Activated CD8-positive, alpha-beta memory T cell treated with anti-CD3 and anti-CD28 coated beads, Interleukin-2, amount 10 ng/mL, durations not matched to agents 7 days and 5 days (primary cell): Measurements from ENCODE around the gene MT1HL1. TPM values are rescaled to one million over a fixed set of nuclear protein-coding genes. Genes with fewer than 3 reads are reported as not detected.
"Not testable (repeated sequence)": the region's sequence is repeated elsewhere in the genome, so short reads cannot be mapped to it uniquely, and the experiment has no call there.

Experiments used
- ATAC-seq: fragments of 150-1000 bp; cut with Tn5 transposase; one replicate; pipeline ENCODE4 v1.10.0; 2021; ENCODE audit warnings: moderate library complexity
- CTCF ChIA-PET: fragments of 350-600 bp; sonication (Branson Sonifier 250); formaldehyde crosslinking; loops from one replicate; lab custom pipeline; 2021; ENCODE audit warnings: antibody characterized with exemption; lab: Charles Lee
- DNase-seq: peaks from one replicate; pipeline ENCODE4 v3.0.0-alpha.2; 2020
- H3K27ac Mint-ChIP-seq: one replicate; pipeline ENCODE4 v1.8.0; 2021; ENCODE audit warnings: mild to moderate bottlenecking, mixed read lengths
- H3K27me3 Mint-ChIP-seq: one replicate; pipeline ENCODE4 v1.8.0; 2021; ENCODE audit warnings: mixed read lengths
- H3K36me3 Mint-ChIP-seq: one replicate; pipeline ENCODE4 v1.8.0; 2021; ENCODE audit warnings: mild to moderate bottlenecking, mixed read lengths
- H3K4me1 Mint-ChIP-seq: one replicate; pipeline ENCODE4 v1.8.0; 2021; ENCODE audit warnings: mixed read lengths
- H3K4me3 Mint-ChIP-seq: one replicate; pipeline ENCODE4 v1.8.0; 2021; ENCODE audit warnings: mild to moderate bottlenecking, moderate library complexity, mixed read lengths
- H3K9me3 Mint-ChIP-seq: one replicate; pipeline ENCODE4 v1.8.0; 2022; ENCODE audit warnings: low read depth, mixed read lengths
- total RNA-seq, 2 experiments: library from RNA; stranded (reverse); gene quantifications; one replicate each; pipeline ENCODE4 v1.2.3, GENCODE V29; 2021

MT1HL1 gene
- total RNA-seq, 2 experiments from 2014 or later: not detected

DNA sequence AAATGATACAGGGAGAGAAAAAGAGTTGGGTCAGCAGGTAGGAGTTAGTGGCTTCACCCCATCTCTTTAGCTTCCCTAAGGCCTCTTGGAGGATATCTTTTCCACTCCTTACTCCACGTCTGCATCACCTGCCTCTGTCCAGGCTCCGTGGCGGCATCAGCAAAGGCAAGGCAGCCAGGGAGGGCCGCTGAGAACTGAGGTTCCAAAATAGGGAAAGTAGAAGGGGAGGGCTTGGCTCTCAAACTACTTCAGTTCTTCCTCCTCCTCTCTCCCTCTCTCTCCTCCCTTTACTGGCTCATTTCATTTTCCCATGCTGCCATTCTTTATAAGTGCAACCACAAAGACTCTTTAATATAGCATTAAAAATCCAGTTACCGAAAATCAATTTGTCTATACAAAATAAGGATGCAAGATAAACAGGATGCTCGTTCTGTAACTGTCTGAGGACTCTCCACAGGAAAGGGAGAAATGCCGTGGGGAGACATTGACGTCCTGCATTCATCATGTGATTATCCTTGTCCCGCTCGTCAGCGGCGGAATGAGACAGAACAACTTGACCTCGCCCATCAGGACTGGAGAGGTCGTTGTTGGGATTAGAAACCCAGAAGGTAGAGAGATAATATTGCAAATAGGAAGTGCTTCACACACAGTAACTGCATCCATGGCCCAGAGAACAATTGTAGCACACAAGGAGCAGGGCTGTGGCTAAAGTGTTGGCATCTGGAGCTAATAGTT lies 3.1 kb upstream of the MT1HL1 start:
- no peaks in the 10 kb centered on the region for H3K9me3 Mint-ChIP-seq
- CTCF ChIA-PET: no interaction called here
- ATAC-seq: no peak

DNA sequence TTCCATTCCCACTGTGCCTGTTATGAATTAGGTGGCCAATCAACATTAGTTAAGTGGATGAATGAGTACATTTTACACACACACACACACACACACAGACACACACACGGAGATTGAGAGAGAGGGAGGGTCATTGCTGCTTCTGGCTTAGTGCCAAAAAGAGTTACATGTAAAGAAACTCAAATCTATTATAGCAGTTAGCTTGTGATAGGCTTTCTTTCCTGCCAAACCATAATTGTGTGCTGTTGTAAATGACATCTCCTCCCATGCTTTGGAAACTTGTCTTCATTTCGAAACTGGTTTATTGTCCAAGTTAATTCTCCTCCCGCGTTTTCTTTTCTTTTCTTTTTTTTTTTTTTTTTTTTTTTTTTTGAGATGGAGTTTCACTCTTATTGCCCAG lies 1.4 kb upstream of the MT1HL1 start:
- Mint-ChIP-seq H3K9me3 (no peaks in the 10 kb centered on the region), H3K27ac (no peak overlapping the region), H3K4me1 (no peaks in the 10 kb centered on the region), H3K27me3 (peaks cover 3% of the 10 kb centered on the region), H3K36me3 (no peaks in the 10 kb centered on the region), H3K4me3 (no peak overlapping the region)
- CTCF ChIA-PET: interaction anchor here (0.7 kb wide), 1 partner anchor 350 kb away, joined by 3 read pairs; no protein-coding TSS in a partner anchor
- DNase-seq (no peak), ATAC-seq (no peak)

More for the DNA sequence above, 3.1 kb upstream of the MT1HL1 start:
- no peak overlapping the region for H3K27ac Mint-ChIP-seq
- no peak overlapping the region for H3K4me3 Mint-ChIP-seq
- H3K4me1 Mint-ChIP-seq: no peaks in the 10 kb centered on the region
- H3K27me3 Mint-ChIP-seq: peaks cover 3% of the 10 kb centered on the region
- H3K36me3 Mint-ChIP-seq: no peaks in the 10 kb centered on the region
- DNase-seq: no peak

DNA sequence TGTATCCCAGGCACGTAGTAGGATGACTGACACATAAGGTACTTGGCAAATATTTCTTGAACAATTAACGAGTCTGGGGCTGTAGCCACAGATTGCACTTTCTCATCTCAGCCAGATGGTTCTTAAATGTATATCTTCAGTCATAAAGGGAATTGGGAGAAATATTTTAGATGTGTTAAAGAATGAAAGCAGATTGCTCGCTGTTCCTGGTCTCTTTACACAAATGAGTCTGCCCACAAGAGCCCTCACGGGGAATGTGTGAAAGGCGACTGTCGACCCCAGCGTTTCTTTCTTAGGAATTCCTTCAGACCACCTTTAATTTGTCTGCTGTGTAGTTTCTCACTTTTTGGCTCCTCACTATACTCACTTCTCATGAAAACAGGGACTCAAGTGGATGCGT lies 725 bp downstream of the MT1HL1 start:
- DNase-seq (no peak), ATAC-seq (no peak)
- H3K9me3 Mint-ChIP-seq: no peaks in the 10 kb centered on the region
- peaks cover 3% of the 10 kb centered on the region for H3K27me3 Mint-ChIP-seq
- no peak overlapping the region for H3K4me3 Mint-ChIP-seq
- CTCF ChIA-PET: no interaction called here
- H3K36me3 Mint-ChIP-seq: no peaks in the 10 kb centered on the region
- H3K27ac Mint-ChIP-seq: no peak overlapping the region
- H3K4me1 Mint-ChIP-seq: no peaks in the 10 kb centered on the region

DNA sequence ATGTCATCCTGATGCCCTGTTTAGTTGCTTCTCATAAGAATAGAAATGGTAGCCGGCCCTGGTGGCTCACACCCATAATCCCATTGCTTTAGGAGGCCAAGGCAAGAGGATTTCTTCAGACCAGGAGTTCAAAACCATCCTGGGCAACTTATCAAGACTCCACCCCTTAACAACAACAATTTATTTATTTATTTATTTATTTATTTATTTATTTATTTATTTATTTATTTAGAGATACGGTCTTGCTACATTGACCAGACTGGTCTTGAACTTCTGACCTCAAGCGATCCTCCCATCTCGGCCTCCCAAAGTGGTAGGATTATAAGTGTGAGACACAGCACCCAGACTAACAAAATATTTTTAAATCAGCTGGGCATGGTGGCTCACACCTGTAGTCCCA lies 4.0 kb downstream of the MT1HL1 start:
- no peaks in the 10 kb centered on the region for H3K9me3 Mint-ChIP-seq
- CTCF ChIA-PET: no interaction called here
- no peak overlapping the region for H3K4me3 Mint-ChIP-seq
- H3K27ac Mint-ChIP-seq: no peak overlapping the region
- DNase-seq: no peak
- H3K36me3 Mint-ChIP-seq: no peaks in the 10 kb centered on the region
- H3K4me1 Mint-ChIP-seq: no peaks in the 10 kb centered on the region
- no peak for ATAC-seq
- H3K27me3 Mint-ChIP-seq: no peaks in the 10 kb centered on the region

DNA sequence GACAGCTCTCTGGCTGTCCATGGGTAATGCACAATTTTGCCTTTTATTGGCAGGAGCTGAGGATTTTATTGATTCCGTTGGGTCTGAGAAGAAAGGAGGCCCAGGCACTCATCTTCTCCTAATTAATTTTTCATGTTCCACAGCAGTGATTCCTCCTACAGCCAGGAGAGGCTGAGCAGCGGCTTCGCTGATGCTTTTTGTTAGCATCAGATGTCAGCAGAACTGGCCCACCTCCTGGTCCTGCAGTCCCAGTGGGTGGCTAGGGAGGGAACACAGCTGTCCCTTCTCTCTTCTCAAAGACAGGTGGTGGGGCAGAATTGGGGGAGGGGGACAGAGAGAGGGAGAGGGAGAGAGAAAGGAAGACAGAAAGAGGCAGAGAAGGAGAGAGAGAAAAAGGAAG lies 5.7 kb downstream of the MT1HL1 start:
- H3K27ac Mint-ChIP-seq: no peak overlapping the region
- H3K9me3 Mint-ChIP-seq: no peaks in the 10 kb centered on the region
- ATAC-seq (no peak), DNase-seq (no peak)
- H3K36me3 Mint-ChIP-seq: no peaks in the 10 kb centered on the region
- H3K27me3 Mint-ChIP-seq: no peaks in the 10 kb centered on the region
- CTCF ChIA-PET: no interaction called here
- no peaks in the 10 kb centered on the region for H3K4me1 Mint-ChIP-seq
- H3K4me3 Mint-ChIP-seq: no peak overlapping the region

DNA sequence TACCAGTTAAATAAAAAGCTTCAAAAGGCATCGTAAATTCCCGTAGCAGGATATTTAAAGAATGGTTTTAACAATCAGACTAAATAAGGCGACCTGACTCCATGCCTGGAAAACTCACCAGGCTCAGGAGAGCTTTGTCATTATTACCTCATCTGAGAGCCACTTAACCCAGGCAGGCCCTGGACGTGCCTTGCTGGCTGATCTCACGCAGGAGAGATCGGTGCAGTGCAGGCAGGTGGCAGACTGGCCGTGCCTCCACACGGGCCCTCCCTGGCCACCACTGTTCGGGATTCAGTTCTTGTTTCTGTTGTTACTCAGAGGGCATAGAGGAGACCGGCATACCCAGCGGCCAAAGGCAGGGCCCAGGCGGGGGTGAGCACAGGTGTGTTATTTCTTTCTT lies 6.4 kb downstream of the MT1HL1 start:
- CTCF ChIA-PET: no interaction called here
- Mint-ChIP-seq H3K4me1 (no peaks in the 10 kb centered on the region), H3K36me3 (no peaks in the 10 kb centered on the region), H3K27ac (no peak overlapping the region), H3K4me3 (no peak overlapping the region), H3K9me3 (no peaks in the 10 kb centered on the region), H3K27me3 (no peaks in the 10 kb centered on the region)
- ATAC-seq (no peak), DNase-seq (no peak)

DNA sequence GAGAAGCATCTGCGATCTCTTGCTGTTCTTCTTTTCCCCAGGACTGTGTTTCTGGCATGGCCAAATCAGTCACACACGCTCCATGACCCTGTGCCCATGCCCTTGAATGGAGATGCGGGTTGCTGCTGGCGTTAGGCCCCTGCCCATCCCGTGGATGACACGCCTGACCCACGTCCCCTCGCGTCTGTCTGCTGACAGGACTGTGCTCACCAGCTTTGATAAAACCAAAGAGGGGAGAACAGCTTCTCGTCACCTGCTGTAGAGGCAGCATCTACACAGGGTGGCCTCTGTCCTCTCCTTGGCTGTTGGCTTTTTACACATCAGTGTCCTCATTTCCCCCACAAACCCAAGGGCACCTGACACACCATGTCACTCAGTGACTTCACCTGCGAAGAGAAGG lies 6.9 kb downstream of the MT1HL1 start:
- Mint-ChIP-seq H3K27me3 (no peaks in the 10 kb centered on the region), H3K4me1 (no peaks in the 10 kb centered on the region), H3K27ac (no peak overlapping the region), H3K36me3 (no peaks in the 10 kb centered on the region), H3K4me3 (no peak overlapping the region), H3K9me3 (no peaks in the 10 kb centered on the region)
- CTCF ChIA-PET: no interaction called here
- DNase-seq (no peak), ATAC-seq (no peak)

DNA sequence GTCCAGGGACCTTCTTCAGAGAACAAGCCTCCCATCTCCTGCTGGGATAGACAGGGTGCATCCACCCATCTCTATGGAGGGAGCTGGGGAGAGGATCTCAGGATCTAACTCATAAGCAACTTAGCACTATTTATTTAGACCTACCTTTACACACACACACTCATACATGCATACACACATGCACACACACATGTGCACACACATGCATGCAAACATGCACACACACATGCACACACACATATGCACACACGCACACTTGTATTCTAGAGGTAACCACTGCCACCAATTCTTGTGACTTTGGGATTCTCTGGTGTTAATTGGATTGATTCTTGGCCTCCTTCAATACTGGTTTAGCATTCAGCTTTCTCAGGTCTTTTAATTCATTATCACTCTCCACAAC lies 9.8 kb downstream of the MT1HL1 start:
- Mint-ChIP-seq H3K36me3 (no peaks in the 10 kb centered on the region), H3K9me3 (no peaks in the 10 kb centered on the region), H3K4me1 (no peaks in the 10 kb centered on the region), H3K27ac (no peak overlapping the region), H3K27me3 (no peaks in the 10 kb centered on the region), H3K4me3 (no peak overlapping the region)
- DNase-seq: no peak
- CTCF ChIA-PET: no interaction called here
- ATAC-seq: no peak

DNA sequence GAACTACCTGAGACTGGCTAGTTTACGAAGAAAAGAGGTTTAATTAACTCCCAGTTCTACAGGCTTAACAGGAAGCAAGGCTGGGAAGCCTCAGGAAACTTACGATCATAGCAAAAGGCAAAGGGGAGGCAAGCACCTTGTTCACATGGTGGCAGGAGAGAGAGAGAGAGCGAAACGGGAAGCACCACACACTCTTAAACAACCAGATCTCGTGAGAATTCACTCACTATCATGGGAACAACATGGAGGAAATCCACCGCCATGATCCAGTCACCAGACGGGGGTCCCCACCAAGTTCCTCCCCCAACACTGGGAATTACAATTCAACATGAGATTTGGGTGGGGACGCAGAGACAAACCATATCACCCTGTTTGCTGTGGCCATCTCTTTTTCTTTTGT lies 11.8 kb downstream of the MT1HL1 start:
- H3K4me3 Mint-ChIP-seq: no peak overlapping the region
- no peaks in the 10 kb centered on the region for H3K9me3 Mint-ChIP-seq

DNA sequence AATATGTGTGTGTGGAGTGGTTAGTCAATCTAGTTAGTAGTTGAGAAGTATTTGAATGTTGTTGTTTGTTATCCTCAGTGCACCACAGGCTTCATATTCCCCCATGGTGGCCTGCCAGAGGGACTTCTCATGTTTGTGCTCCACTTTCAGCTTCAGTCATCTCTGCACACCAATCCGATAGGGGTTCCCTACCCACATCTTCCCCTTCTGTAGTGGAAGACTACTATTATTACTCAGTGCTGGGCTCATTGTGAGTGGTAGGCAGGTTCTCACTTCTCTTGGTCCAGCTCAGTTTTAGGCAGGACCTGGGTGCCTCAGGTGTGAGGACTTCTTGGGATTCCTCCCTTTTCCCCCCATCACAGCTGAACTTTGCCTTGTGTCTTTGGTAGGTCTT lies 14.2 kb downstream of the MT1HL1 start:
- no peak for DNase-seq
- no peak for ATAC-seq
- no peaks in the 10 kb centered on the region for H3K27me3 Mint-ChIP-seq
- no peaks in the 10 kb centered on the region for H3K9me3 Mint-ChIP-seq
- no peaks in the 10 kb centered on the region for H3K4me1 Mint-ChIP-seq
- CTCF ChIA-PET: no interaction called here
- no peak overlapping the region for H3K27ac Mint-ChIP-seq
- H3K4me3 Mint-ChIP-seq: no peak overlapping the region
- no peaks in the 10 kb centered on the region for H3K36me3 Mint-ChIP-seq

More for the DNA sequence above, 11.8 kb downstream of the MT1HL1 start:
- H3K36me3 Mint-ChIP-seq: no peaks in the 10 kb centered on the region
- no peak for DNase-seq
- ATAC-seq: no peak
- no peaks in the 10 kb centered on the region for H3K4me1 Mint-ChIP-seq
- CTCF ChIA-PET: no interaction called here
- no peaks in the 10 kb centered on the region for H3K27me3 Mint-ChIP-seq
- no peak overlapping the region for H3K27ac Mint-ChIP-seq

DNA sequence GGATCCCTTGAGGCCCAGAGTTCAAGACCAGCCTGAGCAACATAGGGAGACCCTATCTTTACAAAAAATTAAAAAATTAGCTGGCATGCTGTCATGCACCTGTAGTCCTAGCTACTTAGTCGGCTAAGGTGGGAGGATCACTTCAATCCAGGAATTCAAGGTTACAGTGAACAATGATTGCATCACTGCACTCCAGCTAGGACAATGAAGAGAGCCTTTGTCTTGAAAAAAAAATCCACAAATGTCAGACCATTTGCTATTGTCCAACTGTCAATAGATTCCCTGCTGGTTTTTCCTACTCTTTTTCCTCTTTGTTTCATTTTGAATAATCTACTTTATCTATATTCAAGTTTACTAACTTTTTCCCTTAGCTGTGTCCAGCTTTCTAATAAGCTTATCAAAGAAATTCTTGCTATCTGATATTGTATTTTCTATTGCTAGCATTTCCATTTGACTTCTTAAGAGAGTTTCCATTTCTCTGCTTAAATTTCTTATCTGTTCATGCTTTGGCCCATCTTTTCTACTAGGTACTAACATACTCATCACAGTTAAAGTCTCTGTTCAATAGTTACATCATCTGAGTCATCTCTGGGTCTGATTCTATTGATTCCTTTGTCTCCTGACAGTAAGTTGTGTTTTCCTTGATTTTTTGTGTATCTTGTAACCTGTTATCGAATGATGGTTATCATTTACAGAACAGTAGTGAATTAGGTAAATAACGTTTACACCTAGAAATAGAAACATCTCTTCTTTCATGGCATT lies 14.8 kb downstream of the MT1HL1 start:
- CTCF ChIA-PET: no interaction called here
- no peak overlapping the region for H3K4me3 Mint-ChIP-seq
- H3K27me3 Mint-ChIP-seq: no peaks in the 10 kb centered on the region
- no peaks in the 10 kb centered on the region for H3K4me1 Mint-ChIP-seq
- no peak for ATAC-seq
- H3K27ac Mint-ChIP-seq: no peak overlapping the region
- H3K9me3 Mint-ChIP-seq: no peaks in the 10 kb centered on the region
- DNase-seq: no peak
- no peaks in the 10 kb centered on the region for H3K36me3 Mint-ChIP-seq

DNA sequence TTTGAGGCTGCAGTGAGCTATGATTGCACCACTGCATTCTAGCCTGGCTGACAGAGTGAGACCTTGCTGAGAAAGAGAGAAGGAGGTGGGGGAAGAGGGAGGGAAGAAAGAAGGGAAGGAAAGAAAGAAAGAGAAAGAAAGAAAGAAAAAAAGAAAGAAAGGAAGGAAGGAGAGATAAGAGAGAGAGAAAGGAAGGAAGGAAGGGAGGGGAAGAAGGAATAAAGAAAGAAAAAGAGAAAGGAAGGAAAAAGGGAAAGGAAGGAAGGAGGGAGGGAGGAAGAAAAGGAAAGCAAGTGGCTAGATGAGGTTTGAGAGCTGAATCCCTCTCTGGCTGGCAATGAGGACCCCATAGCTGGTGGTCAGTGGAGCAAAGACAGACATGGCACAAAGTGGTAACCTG lies 20.4 kb downstream of the MT1HL1 start:
- no peaks in the 10 kb centered on the region for H3K36me3 Mint-ChIP-seq
- no peaks in the 10 kb centered on the region for H3K4me1 Mint-ChIP-seq
- H3K9me3 Mint-ChIP-seq: no peaks in the 10 kb centered on the region
- no peak overlapping the region for H3K4me3 Mint-ChIP-seq
- ATAC-seq: no peak
- H3K27ac Mint-ChIP-seq: no peak overlapping the region
- CTCF ChIA-PET: no interaction called here
- no peak for DNase-seq
- no peaks in the 10 kb centered on the region for H3K27me3 Mint-ChIP-seq

DNA sequence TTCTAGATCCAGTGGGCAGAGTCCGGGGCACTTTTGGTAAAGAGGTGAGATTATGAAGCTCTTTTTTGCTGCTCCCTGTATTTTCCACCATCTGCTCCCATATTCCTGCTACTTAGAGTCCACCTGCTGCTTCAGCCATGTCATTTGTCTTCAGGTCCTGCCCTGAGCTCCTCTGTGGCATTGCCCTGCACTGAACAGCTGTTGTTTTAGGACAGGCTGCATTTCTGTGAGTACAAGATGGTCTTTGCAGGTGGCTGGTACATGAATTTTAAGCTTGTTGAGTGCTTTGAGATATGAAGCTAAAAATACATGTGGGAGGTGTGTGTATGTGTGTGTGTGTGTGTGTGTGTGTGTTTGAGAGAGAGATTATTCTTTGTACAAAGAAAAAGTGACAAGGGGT lies 21.9 kb downstream of the MT1HL1 start:
- Mint-ChIP-seq H3K27ac (no peak overlapping the region), H3K4me1 (no peaks in the 10 kb centered on the region)

DNA sequence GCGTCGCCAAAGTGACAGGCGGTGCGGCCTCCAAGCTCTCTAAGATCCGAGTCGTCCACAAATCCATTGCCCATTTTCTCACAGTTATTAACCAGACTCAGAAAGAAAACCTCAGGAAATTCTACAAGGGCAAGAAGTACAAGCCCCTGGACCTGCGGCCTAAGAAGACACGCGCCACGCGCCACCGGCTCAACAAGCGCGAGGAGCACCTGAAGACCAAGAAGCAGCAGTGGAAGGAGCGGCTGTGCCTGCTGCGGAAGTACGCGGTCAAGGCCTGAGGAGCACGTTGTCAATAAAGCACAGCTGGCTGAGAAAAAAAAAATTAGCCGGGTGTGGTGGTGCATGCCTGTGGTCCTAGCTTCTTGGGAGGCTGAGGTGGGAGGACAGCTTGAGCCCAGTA lies 22.8 kb downstream of the MT1HL1 start:
- CTCF ChIA-PET, H3K36me3 Mint-ChIP-seq, H3K4me3 Mint-ChIP-seq: not testable (repeated sequence)

More for the DNA sequence above, 21.9 kb downstream of the MT1HL1 start:
- Mint-ChIP-seq H3K4me3 (no peak overlapping the region), H3K9me3 (no peaks in the 10 kb centered on the region), H3K27me3 (no peaks in the 10 kb centered on the region), H3K36me3 (no peaks in the 10 kb centered on the region)
- CTCF ChIA-PET: no interaction called here
- no peak for DNase-seq
- ATAC-seq: no peak

More for the DNA sequence above, 22.8 kb downstream of the MT1HL1 start:
- H3K4me1 Mint-ChIP-seq, H3K27ac Mint-ChIP-seq, H3K27me3 Mint-ChIP-seq, ATAC-seq, H3K9me3 Mint-ChIP-seq, DNase-seq: not testable (repeated sequence)
